AG04450 (cell line): ENCODE results near the gene EIF5A. TPM values are rescaled to one million over a fixed set of nuclear protein-coding genes. Genes with fewer than 3 reads are reported as not detected.

Experiments
- CTCF ChIA-PET: fragments of 300-600, 350-600 bp; formaldehyde crosslinking; extraction: SDS; loops from one replicate; lab custom pipeline; 2022; ENCODE audit warnings: antibody characterized with exemption, inconsistent platforms; lab: Charles Lee
- POLR2A ChIA-PET: fragments of 350-600 bp; formaldehyde crosslinking; extraction: SDS; loops from one replicate; lab custom pipeline; 2021; ENCODE audit warnings: antibody characterized with exemption, inconsistent platforms; lab: Yijun Ruan, JAX
- DNase-seq: peaks from one replicate; pipeline ENCODE4 v3.0.0-alpha.2; 2011; ENCODE audit warnings: low read depth, low spot score
- H3K27ac ChIP-seq: one replicate; pipeline ENCODE4 v1.5.1; 2012; ENCODE audit warnings: low read depth, low read length, control low read depth
- H3K27me3 ChIP-seq: one replicate; pipeline ENCODE4 v1.6.0; 2012; ENCODE audit warnings: low read length; ENCODE audit not compliant: control insufficient read depth, insufficient read depth
- H3K4me3 ChIP-seq: 2 replicates; pipeline ENCODE4 v1.5.1; 2011; ENCODE audit warnings: mild to moderate bottlenecking, low read depth, low read length, control low read depth
- H3K9me3 ChIP-seq: 2 replicates; pipeline ENCODE4 v1.5.1; 2012; ENCODE audit warnings: low read length; ENCODE audit not compliant: control insufficient read depth, insufficient read depth
- CTCF ChIP-seq: IDR thresholded peaks from 2 replicates; pipeline ENCODE4 v1.5.1; 2011; ENCODE audit warnings: low read depth, low read length, control low read depth, inconsistent platforms
- polyA plus RNA-seq: library from polyadenylated mRNA; depleted of rRNA; stranded (reverse); fragments of >200 nt; gene quantifications from 2 replicates; pipeline ENCODE4 v1.2.3, GENCODE V29; 2011

The EIF5A gene
- polyA plus RNA-seq, 1 experiment = 466 TPM

DNA sequence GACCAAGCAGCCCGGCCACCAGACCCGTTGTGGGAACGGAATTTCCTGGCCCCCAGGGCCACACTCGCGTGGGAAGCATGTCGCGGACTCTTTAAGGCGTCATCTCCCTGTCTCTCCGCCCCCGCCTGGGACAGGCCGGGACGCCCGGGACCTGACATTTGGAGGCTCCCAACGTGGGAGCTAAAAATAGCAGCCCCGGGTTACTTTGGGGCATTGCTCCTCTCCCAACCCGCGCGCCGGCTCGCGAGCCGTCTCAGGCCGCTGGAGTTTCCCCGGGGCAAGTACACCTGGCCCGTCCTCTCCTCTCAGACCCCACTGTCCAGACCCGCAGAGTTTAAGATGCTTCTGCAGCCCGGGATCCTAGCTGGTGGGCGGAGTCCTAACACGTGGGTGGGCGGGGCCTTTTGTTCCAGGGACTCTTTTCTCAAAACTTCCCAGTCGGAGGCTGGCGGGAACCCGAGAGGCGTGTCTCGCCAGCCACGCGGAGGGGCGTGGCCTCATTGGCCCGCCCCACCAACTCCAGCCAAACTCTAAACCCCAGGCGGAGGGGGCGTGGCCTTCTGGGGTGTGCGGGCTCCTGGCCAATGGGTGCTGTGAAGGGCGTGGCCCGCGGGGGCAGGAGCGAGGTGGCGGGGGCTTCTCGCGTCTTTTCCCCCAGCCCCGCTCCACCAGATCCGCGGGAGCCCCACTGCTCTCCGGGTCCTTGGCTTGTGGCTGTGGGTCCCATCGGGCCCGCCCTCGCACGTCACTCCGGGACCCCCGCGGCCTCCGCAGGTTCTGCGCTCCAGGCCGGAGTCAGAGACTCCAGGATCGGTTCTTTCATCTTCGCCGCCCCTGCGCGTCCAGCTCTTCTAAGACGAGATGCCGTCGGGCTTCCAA, 26.1 kb upstream of the EIF5A start, which contains the start of gene SLC2A4:
SLC2A4 (plus strand) TSS at position 645 of the 879 bp plus-strand sequence; CDS start at position 862, 217 bp downstream.
- ChIA-PET POLR2A (interaction anchor here (0.5 to 1.4 kb wide), 2 partner anchors 32 to 64 kb away, joined by 5 to 6 read pairs; no protein-coding TSS in a partner anchor), CTCF (interaction anchor here (0.6 to 5.0 kb wide), 7 partner anchors 15 to 279 kb away, joined by 3 to 65 read pairs (median 6); partner anchors contain the start of gene SENP3)
- Histone ChIP-seq H3K9me3 (no peaks in the 10 kb centered on the region; the same call in 1 of the 2 replicates), H3K27me3 (peaks cover 37% of the 10 kb centered on the region), H3K27ac (no peak within 1 kb of the TSS), H3K4me3 (peak within 1 kb of the TSS; percentile 55)
- no peak for TF ChIP-seq CTCF
- peak; percentile 77 for DNase-seq

GRCh38 chr17:7281953-7282751, 25.3 kb upstream of the EIF5A start:
- Histone ChIP-seq H3K27me3 (peaks cover 40% of the 10 kb centered on the region), H3K9me3 (no peaks in the 10 kb centered on the region; the same call in 1 of the 2 replicates), H3K4me3 (peak overlapping the region; percentile 55), H3K27ac (no peak overlapping the region)
- no peak for DNase-seq
- POLR2A ChIA-PET = interaction anchor here (1.4 kb wide), 1 partner anchor 31 kb away, joined by 5 read pairs; no protein-coding TSS in a partner anchor
- CTCF ChIA-PET = interaction anchor here (0.6 to 5.0 kb wide), 6 partner anchors 9 to 237 kb away, joined by 3 to 65 read pairs (median 4); no protein-coding TSS in a partner anchor
- TF ChIP-seq CTCF = no peak

DNA sequence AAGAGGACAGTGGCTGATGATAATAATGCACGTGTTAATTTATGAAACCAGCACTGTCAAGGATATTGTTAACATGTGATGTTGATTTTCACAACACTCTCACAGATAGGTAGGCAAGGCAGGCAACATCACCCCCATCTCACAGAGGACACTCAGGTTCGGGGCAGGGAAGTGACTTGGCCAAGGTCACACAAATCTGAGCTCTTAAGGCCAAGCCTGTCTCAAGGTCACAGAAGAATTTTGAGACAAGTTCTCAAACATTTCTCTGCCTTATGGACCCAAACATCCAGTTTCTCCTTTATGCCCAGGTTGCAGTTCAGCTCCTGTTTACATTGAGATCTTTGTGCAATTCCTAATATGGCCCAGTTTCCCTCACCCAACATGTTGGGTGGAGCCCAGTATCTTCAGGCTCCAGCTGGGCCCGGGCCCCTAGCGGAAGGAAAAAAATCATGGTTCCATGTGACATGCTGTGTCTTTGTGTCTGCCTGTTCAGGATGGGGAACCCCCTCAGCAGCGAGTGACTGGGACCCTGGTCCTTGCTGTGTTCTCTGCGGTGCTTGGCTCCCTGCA, 24.6 kb upstream of the EIF5A start:
- CTCF ChIA-PET = interaction anchor here (0.7 to 5.0 kb wide), 4 partner anchors 9 to 67 kb away, joined by 3 to 65 read pairs (median 3); no protein-coding TSS in a partner anchor

More for the DNA sequence above, 24.6 kb upstream of the EIF5A start:
- POLR2A ChIA-PET = no interaction called here
- no peak for DNase-seq
- no peak overlapping the region for H3K27ac ChIP-seq
- H3K27me3 ChIP-seq = peaks cover 47% of the 10 kb centered on the region
- no peak for TF ChIP-seq CTCF
- no peak overlapping the region for H3K4me3 ChIP-seq
- H3K9me3 ChIP-seq = no peaks in the 10 kb centered on the region; the same call in 1 of the 2 replicates
